ENCODE data around the gene VIPR1.

The VIPR1 gene

DNA sequence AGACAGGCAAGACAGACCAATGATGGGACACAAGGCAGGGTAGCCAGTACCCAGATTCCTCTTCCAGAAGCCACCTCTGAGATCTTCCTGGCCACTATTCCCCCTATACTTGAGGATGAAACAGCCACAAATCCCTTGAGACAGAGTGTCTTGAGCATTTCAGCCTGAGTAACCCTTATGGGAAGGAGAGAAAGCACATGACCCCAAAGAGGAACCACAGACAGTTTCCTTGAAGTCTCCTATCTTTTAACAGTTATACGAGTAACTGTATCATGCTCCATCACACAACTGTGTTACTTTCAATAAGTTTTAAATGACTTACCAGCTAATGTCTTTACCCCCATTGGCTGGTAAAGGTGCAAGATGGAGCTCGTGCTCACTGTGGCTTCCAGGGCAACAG lies 9.3 kb downstream of the VIPR1 start:
- DNase-seq (ENCODE audit: low read depth), result no peak

GRCh38 chr3:42513121-42513520 lies 10.7 kb downstream of the VIPR1 start:
- no peak for DNase-seq (ENCODE audit: low read depth)

GRCh38 chr3:42513521-42513920 lies 11.1 kb downstream of the VIPR1 start:
- no peak for DNase-seq (ENCODE audit: low read depth)

- no peak for DNase-seq (ENCODE audit: low read depth)
These were observed 12.4 kb downstream of the VIPR1 start for GRCh38 chr3:42514876-42515275.

- no peak for DNase-seq (ENCODE audit: low read depth)
These were observed 13.0 kb downstream of the VIPR1 start for GRCh38 chr3:42515391-42515916.

DNA sequence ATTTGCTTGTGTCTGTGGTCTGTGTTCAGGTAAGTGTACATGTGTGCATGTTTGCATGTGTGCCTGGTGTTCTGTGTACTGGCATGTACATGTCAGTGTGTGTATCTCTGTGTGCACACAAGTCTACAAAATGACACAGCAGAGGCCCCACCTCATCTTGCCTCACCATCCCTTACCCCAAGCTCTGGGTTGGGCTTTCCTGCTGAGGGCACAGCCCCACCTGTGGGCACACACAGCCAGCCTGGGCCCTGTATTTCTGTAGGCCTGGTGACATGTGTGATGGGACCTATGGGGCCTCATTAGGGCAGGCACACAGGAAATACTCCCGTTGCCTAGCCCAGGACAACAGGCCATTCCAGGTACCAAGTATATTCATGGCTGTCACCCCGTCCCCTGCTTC lies 13.5 kb downstream of the VIPR1 start:
- DNase-seq (ENCODE audit: low read depth), result no peak

DNA sequence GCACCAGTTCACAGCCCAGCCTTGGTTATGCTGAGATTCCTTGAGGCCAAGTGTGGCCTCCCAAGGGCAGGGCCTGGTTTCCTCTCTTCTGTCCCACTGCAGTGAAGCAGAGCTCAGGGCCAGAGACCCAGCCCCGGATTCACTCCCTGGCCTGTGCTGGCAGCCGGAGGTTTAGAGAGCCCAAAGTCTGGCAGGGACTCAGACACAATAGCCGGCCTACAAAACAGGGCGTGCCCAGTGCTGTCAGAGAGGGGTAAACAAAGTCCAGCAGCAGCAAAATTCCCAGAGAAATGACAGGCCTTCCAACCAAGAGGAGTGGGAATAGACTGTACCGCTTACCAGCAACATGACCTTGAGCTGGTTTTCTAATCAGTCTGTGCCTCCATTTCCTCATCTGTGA lies 14.0 kb downstream of the VIPR1 start:
- no peak for DNase-seq (ENCODE audit: low read depth)

DNA sequence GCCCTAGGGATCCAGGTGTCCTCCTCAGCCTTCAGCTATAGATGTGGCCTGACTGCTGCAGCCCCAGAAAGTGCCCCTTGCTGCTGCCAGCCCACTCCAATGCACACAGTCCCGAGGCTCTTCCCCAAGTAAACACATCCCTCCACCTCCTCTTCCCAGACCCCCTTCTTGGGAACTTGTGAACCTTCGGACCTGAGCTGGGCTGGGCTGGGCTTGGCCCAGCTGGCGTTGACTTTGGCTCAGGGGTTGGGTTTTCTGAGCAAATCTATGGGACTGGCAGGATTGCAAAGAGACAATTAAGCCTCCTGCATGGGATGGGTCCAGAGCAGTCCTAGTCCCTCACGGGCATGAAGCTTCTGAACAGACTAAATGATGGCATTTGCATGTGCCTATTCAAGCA lies 14.7 kb downstream of the VIPR1 start:
- DNase-seq (ENCODE audit: low read depth), result no peak

DNA sequence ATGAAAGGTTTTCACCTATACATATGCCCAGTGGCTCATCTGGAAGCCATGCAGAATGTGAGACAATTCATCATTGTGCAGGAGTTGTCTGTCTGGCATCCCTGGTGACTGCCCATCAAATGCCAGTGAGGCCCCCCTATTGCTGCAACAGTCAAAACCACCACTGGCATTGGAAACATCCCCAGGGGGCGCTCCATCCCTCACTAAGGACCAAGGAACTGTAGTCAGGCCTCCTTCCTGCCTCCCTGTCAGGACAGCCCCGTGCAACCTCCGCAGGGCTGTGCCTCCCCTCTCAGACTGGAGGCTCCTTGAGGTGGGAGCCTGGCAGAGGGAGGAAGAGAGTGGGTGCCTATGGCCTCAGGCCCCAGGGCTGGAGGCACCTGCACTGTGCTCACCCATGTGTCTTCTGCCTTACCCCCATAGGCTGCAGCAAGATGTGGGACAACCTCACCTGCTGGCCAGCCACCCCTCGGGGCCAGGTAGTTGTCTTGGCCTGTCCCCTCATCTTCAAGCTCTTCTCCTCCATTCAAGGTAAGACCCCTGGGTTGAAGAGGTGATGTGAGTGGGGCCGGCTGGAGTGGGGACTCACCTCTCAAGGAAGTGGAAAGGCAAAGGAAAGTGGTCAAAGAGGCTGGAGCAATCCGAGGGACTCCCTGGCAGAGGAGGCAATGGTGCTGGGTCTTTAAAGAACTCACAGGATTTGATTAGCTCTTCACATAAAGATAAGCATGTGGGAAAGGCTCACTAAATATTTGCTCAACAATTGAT lies 16.5 kb downstream of the VIPR1 start:
- no peak for DNase-seq (ENCODE audit: low read depth)

DNA sequence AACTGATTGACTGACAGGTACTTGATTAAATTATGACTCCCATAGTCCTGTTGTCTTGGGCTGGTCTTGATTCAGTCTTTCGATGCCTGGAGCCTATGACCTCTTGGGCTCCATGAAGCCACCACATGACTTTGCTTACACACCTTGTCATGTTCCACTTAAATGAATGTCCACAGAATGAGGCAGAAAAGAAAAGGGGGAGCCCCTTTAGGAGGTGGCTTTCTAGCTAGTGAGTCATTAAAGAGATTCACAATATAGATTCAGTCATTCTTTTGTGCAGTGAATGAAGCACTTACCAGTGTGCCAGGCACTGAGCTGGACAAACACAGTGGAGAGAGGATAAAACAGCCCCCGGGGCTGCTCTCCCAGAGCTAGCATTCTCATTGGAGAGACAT lies 17.1 kb downstream of the VIPR1 start:
- DNase-seq (ENCODE audit: low read depth), result no peak

DNA sequence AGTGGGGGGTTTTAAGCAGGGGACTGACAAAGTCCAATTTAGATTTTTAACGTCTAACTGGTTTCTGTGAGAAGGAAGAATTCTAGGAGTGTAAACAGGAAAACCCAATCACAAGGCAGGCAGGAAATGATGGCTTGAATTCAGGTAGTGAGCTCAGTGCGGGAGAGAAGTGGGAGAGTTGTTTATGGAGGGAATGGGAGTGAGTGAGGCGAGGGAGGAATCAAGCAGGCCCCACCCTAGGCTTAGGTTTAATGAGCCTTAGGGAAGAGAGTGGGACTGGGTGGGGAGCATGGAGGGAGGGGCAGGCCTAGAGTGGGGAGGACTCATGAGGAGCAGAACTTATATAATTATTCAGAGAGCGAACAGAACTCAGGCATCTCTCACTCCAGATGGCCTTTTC lies 17.9 kb downstream of the VIPR1 start:
- no peak for DNase-seq (ENCODE audit: low read depth)

- no peak for DNase-seq (ENCODE audit: low read depth)
These were observed 18.5 kb downstream of the VIPR1 start for GRCh38 chr3:42520906-42521305.

GRCh38 chr3:42524751-42525150 lies 22.3 kb downstream of the VIPR1 start:
- DNase-seq (ENCODE audit: low read depth), result no peak

DNA sequence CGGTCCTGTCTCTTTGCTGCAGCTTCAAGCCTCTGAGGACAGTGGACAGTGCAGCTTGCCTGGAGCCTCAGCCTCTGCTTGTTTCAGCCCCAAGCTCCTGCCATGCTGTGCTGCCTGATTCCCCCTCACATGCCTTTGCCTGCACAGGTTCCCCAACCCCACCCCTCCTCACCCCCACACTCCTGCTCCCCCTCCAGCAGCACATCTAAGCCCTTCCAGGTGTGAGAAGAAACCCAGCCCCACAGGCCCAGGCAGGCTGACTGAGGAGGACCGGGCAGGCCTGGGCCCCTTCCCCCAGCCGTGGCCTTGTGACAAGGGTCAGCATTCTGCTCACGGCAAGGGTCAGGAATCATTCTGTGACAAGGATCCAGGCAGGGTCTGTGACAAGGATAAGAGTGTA lies 22.8 kb downstream of the VIPR1 start:
- no peak for DNase-seq (ENCODE audit: low read depth)

- no peak for DNase-seq (ENCODE audit: low read depth)
These were observed 23.4 kb downstream of the VIPR1 start for GRCh38 chr3:42525736-42526345.

DNA sequence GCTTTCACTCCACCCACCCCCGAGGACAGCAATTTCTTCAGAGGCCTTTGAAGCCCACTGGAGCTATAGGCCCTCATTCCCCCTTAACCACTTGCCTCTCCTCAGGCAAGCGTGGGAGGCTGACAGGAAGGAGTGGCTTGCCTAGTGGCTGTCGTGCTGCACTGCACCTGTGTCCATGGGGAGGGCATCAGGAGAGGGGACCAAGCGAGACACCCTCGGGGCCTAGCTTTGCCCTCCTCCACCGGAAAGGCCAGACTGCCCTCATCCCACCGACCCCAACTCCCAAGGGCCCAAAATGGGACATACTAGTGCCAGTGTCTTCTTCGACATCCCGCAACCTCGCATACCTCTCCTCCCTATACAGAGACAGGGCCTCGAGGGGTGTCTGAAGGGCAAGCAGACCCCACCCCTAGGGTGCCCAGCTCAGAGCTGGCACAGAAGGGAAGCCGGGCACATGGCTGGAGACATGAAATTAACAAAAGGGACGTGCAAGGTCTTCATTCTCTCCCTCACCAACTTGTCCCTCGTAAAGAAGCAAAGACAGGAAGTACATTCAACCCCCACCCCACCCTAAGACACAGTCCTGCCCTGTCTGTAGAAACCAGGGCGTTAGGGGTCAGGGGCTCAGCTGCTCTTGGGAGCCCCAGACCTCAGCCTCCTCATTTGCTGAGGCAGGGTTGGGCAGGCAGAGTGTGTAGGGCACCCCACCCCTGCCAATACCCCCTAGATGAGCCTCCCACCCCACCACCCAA lies 24.3 kb downstream of the VIPR1 start:
- no peak for DNase-seq (ENCODE audit: low read depth)

- no peak for DNase-seq (ENCODE audit: low read depth)
These were observed 25.0 kb downstream of the VIPR1 start for GRCh38 chr3:42527368-42527917.

GRCh38 chr3:42529468-42529867 lies 27.0 kb downstream of the VIPR1 start:
- DNase-seq (ENCODE audit: low read depth), result no peak

DNA sequence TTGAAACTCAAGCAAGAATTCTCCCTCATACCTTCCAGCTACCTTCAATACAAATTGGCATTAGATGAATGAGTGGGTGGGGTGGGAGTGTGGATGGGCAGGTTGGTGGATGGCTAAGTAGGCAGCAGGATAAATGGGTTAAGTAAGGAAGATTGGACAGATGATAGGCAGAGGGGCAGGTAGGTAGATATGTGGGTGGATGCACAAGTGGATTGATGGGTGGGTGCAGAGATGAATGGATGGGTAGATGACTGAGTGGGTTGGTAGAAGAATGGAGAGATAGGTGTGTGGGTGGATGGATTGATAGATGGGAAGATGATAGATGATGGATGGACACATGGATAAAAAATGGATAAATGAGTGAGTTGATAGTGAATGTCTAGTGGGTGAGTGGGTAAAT lies 27.6 kb downstream of the VIPR1 start:
- no peak for DNase-seq (ENCODE audit: low read depth)

DNA sequence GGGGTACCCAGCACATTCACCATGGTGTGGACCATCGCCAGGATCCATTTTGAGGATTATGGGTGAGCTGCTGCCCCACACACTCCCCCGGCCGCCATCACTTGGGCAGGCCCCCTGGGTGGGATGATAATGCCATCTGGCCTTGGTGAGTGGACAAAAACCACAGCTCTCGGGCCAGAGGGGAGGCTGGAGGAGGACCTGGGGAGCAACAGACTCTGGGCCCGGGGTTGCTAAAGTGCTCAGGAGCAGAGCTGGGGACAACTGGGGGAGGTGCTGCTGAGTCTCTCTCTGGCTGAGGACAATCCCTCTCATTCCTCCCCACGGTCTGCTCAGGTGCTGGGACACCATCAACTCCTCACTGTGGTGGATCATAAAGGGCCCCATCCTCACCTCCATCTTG lies 29.0 kb downstream of the VIPR1 start:
- DNase-seq (ENCODE audit: low read depth), result no peak

DNA sequence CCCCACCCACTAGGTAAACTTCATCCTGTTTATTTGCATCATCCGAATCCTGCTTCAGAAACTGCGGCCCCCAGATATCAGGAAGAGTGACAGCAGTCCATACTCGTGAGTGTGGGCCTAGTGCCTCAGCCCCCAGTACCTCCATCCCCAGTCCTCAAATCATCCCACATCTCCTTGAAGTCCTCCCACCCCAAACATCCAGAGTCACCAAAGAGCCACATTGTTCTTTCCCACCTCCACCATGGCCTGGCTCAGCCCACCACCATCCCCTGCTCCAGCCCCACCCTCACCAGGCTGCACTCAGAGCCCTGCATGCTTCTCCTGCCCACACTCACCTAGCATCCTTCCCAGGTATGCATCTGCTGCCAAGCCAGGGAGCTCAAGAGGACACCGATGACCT lies 29.8 kb downstream of the VIPR1 start:
- no peak for DNase-seq (ENCODE audit: low read depth)

- DNase-seq (ENCODE audit: low read depth), result no peak
These were observed 30.9 kb downstream of the VIPR1 start for GRCh38 chr3:42533161-42533897.

Measured in activated gamma-delta T cell treated with anti-CD3 and anti-CD28 coated beads, Interleukin-2, amount 50 U/mL, for 16 hours (primary cell).